ENCODE data around the gene ENTR1.

DNA sequence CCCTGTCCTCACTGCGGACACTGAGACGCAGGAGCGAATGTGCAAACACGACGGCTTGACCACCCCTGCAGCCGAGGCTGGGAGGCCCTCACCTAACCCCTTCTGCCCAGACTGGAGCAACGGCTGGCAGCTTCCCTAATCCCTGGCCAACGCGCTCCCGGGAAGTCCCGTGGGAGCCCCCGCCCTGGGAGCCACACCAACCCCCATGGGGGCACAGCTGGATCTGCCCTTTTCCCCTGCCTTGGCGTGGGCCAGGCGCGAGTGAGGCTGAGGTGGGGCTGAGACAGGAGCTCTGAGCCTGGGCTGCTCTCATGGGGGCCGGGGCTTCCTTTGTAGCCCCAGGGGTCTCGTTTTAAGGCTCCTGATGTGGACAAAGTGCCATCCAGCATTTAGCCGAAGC lies 42.2 kb downstream of the ENTR1 start:
- no peak for TF ChIP-seq YY1 (IDR thresholded peaks at IDR 0.05; ENCODE audit: low read depth)
- TF ChIP-seq RAD21 (IDR thresholded peaks at IDR 0.05; ENCODE audit: low read depth): no peak
- TF ChIP-seq TAF1 (IDR thresholded peaks at IDR 0.05; ENCODE audit: low read depth): no peak

All from Ishikawa (cell line).